GM20000 (cell line): ENCODE measurements around the gene OXSM.

Source experiments
- DNase-seq: peaks from one replicate; pipeline ENCODE4 v3.0.0; 2012; ENCODE audit warnings: low spot score
- TF ChIP-seq, protein P1 (sequence below): IDR thresholded peaks from 2 replicates; pipeline ENCODE4 v1.5.1; 2012; ENCODE audit warnings: mild to moderate bottlenecking, control low read depth; ENCODE audit errors: extremely low read depth, missing control alignments

OXSM gene

DNA sequence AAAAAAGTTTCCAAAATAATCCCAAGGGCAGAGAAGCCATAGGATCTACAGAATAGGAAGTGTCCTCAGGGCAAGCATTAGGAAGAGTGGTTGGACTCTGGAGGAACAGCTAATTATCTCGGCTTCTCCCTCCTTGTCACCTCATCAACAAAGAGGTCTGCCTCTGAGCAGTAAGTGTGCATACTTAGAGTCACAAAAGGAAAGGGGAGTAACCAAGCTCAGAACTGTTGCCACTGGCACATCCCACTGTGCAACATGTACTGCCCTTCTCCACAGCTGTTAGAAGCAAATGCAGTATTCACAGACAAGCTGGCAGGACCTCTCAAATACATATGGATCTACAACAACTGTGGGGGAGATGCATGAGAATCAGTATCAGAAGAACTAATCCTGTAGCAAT is 38.2 kb upstream of the OXSM start:
- no peak for DNase-seq

DNA sequence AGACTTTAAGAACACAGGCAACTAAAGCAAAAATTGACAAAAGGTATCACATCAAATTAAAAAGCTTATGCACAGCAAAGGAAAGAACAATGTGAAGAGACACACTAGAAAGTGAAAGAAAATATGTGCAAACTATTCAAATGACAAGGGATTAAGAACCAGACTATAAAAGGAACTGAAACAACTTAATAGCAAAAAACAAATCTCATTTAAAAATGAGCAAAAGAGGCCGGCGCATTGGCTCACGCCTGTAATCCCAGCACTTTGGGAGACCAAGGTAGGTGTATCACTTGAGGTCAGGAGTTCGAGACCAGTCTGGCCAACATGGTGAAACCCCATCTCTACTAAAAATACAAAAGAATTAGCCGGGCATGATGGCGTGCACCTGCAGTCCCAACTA is 21.0 kb upstream of the OXSM start:
- TF ChIP-seq, protein P1, sequence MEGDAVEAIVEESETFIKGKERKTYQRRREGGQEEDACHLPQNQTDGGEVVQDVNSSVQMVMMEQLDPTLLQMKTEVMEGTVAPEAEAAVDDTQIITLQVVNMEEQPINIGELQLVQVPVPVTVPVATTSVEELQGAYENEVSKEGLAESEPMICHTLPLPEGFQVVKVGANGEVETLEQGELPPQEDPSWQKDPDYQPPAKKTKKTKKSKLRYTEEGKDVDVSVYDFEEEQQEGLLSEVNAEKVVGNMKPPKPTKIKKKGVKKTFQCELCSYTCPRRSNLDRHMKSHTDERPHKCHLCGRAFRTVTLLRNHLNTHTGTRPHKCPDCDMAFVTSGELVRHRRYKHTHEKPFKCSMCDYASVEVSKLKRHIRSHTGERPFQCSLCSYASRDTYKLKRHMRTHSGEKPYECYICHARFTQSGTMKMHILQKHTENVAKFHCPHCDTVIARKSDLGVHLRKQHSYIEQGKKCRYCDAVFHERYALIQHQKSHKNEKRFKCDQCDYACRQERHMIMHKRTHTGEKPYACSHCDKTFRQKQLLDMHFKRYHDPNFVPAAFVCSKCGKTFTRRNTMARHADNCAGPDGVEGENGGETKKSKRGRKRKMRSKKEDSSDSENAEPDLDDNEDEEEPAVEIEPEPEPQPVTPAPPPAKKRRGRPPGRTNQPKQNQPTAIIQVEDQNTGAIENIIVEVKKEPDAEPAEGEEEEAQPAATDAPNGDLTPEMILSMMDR: no peak

More for the DNA sequence above, 38.2 kb upstream of the OXSM start:
- TF ChIP-seq, protein P1: no peak

DNA sequence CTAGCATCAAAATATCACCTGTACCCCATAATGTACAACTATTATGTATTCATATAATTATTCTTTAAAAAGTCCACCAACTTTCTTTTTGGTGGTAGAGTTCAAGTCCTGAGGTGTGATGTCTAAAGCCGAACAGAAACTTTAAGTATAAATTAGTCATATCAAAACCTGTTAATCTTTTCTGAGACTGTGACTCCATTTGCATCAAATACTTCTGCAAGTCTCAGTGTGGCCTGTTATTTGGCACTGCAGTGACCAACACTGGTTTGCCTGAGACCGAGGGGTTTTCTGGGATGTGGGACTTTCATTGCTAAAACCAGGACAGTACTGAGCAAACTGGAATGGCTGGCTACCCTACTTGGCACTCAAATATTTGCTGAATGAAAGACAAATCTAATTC is 14.0 kb upstream of the OXSM start:
- TF ChIP-seq, protein P1: no peak
- no peak for DNase-seq

More for the DNA sequence above, 21.0 kb upstream of the OXSM start:
- DNase-seq: peak; percentile 19

DNA sequence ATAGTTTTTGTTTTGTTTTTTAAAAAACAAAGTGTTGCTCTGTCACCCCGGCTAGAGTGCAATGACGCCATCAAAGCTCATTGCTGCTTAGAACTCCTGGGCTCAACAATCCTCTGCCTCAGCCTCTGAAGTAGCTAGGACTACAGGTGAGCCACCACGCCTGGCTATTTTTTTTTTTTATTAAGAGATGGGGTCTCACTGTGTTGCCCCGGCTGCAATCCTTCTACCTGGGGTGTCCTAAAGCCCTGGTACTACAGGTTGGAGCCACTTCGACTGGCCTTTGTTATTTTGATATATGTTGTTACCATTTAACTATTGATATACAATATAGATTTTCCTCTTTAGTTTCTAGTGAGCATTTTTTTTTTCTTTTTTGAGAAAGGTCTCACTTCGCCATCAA is 9.3 kb upstream of the OXSM start:
- no peak for DNase-seq
- TF ChIP-seq, protein P1: no peak

DNA sequence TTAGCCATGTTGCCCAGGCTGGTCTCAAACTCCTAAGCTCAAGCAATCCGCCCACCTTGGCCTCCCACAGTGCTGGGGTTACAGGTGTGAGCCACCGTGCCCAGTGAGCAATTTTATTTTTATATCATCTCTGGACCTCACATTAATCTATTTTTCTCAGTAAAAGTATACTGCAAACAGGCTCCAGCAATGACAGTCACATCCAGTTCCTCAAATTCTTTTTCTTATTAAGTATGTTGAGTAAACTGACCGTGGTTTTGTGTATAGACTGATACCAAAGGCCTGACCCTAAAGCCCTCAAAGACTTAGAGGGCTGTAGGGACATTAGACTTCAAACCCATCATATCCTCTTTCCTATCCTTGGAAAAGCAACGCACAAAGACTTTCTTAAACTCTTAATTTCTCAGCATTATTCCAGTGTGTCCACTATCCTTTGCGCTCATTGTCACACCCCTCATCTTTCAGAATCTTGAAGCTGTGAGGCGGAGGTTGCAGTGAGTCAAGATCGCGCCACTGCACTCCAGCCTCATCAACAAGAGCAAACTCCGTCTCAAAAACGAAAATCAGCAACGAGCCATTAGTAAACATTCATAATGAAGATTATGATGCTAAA is 8.6 kb upstream of the OXSM start:
- DNase-seq: no peak
- TF ChIP-seq, protein P1: no peak

DNA sequence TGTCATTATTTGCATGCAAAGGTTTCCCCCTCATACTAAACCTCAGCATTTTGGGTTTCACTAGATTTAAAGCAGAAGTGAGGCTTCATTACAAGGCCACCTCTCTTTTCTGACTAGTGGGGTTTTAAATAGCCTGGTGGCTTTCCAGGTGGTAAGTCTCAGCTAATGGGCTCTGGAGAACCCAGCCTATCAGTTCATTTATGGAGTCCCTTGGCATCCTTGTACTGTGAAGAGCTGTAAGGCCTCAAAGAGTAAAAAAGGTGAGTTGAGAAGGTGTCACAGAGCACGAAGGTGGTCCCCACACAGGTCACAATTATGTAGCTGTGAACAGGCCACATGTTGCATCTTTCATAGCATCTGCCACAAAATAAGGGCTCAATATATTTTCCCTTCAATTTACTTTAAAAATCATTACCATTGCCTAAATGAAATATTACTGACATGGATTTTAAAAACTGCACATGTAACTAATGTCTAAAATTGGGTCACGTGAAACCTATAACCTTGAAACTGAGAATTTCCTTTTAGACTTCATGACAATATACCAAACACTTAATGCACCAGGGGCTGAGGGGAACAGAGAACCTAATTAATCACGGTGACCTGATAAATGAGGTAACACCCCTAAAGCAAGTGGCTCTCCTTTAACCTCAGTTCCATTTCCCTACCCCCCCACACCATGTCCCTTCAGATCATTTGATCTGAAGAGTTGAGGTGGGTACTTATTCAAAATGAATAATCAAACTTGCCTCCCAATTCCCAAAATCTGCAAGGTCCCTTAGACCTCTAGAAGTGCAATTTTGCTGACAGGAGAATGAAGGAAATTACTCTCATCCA is 7.9 kb upstream of the OXSM start:
- TF ChIP-seq, protein P1: no peak
- DNase-seq: peak; percentile 75

DNA sequence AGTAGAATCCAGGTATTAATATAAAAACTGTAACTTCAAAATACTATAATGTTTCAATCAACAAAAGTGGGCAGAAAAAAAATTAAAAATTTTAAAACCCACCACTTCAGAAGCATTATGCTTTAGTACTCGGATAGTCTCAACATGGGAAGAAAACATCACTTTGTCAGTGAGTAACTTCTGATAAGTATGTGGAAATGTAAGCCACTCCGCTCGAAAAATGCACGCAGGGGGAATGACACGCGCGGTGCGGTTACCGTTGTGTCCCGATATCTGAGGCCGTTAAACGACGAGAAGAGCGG is 7.3 kb upstream of the OXSM start:
- TF ChIP-seq, protein P1: no peak
- DNase-seq: no peak
